CD14-positive monocyte (primary cell): Measurements from ENCODE around the gene UBASH3B. TPM values are rescaled to one million over a fixed set of nuclear protein-coding genes. Genes with fewer than 3 reads are reported as not detected.

Source experiments
- DNase-seq, 3 donors: peaks; one replicate each; pipeline ENCODE4 v3.0.0-alpha.2; 2011 to 2022
- H2AFZ ChIP-seq: 2 replicates; pipeline ENCODE4 v1.6.0; 2012; ENCODE audit warnings: mild to moderate bottlenecking, low read depth, low read length, inconsistent platforms; ENCODE audit not compliant: insufficient read depth, poor library complexity, severe bottlenecking
- H3K27ac ChIP-seq, 2 donors: 1 replicate in 1 of 2; 2 replicates in 1 of 2; pipeline ENCODE4 v1.5.1; 2012 to 2013; ENCODE audit warnings: low read length in 2 of 2, control low read depth in 1 of 2, inconsistent platforms in 1 of 2, low read depth in 1 of 2, mild to moderate bottlenecking in 1 of 2
- H3K27me3 ChIP-seq, 2 donors: one replicate each; pipeline versions ENCODE4 v1.6.0 to v1.6.1; 2011 to 2013; ENCODE audit warnings: low read length in 2 of 2; ENCODE audit not compliant: control insufficient read depth in 2 of 2, insufficient read depth in 2 of 2
- H3K36me3 ChIP-seq, 2 donors: replicated peaks in 1 of 2; 1 replicate in 1 of 2; 2 replicates in 1 of 2; pipeline versions ENCODE4 v1.5.1 to v1.6.1; 2012 to 2013; ENCODE audit warnings: low read length in 2 of 2, control low read depth in 1 of 2, inconsistent platforms in 1 of 2, mild to moderate bottlenecking in 1 of 2; ENCODE audit not compliant: insufficient read depth in 2 of 2, control insufficient read depth in 1 of 2
- H3K4me1 ChIP-seq, 2 donors: 1 replicate in 1 of 2; 2 replicates in 1 of 2; pipeline versions ENCODE4 v1.5.1 to v1.6.1; 2012 to 2013; ENCODE audit warnings: low read length in 2 of 2, control low read depth in 1 of 2, inconsistent platforms in 1 of 2, mild to moderate bottlenecking in 1 of 2, moderate library complexity in 1 of 2; ENCODE audit not compliant: insufficient read depth in 2 of 2, control insufficient read depth in 1 of 2
- H3K4me2 ChIP-seq: replicated peaks from 2 replicates; pipeline ENCODE3; 2012; ENCODE audit warnings: low read length, moderate library complexity, mild to moderate bottlenecking; ENCODE audit not compliant: poor library complexity, severe bottlenecking; ENCODE audit errors: extremely low read depth
- H3K4me3 ChIP-seq, 3 experiments: fragments of 200-600 bp in 1 of 3; sonication (generic) in 1 of 3; replicated peaks in 1 of 3; 1 replicate in 2 of 3; 2 replicates in 1 of 3; pipeline ENCODE4 v1.5.1; 2011 to 2013; ENCODE audit warnings: low read length in 3 of 3, mild to moderate bottlenecking in 3 of 3, control low read depth in 2 of 3, low read depth in 2 of 3, inconsistent platforms in 1 of 3, moderate library complexity in 1 of 3
- H3K79me2 ChIP-seq: 2 replicates; pipeline ENCODE4 v1.6.0; 2012; ENCODE audit warnings: mild to moderate bottlenecking, control low read depth, inconsistent platforms, low read length, moderate library complexity; ENCODE audit not compliant: insufficient read depth
- H3K9ac ChIP-seq: 2 replicates; pipeline ENCODE4 v1.6.0; 2017; ENCODE audit warnings: low read length, mild to moderate bottlenecking; ENCODE audit not compliant: insufficient read depth, poor library complexity, severe bottlenecking
- H3K9me3 ChIP-seq, 2 donors: replicated peaks in 1 of 2; 1 replicate in 1 of 2; 2 replicates in 1 of 2; pipeline versions ENCODE4 v1.5.1 to v1.6.1; 2012 to 2013; ENCODE audit warnings: low read length in 2 of 2, control low read depth in 1 of 2; ENCODE audit not compliant: control insufficient read depth in 1 of 2, insufficient read depth in 1 of 2
- H4K20me1 ChIP-seq: 2 replicates; pipeline ENCODE4 v1.6.0; 2012; ENCODE audit warnings: mild to moderate bottlenecking, low read length, control low read depth, moderate library complexity; ENCODE audit not compliant: insufficient read depth
- H3K27ac Mint-ChIP-seq, 7 donors: one replicate each; pipeline ENCODE4 v1.8.0; 2020; ENCODE audit warnings: mild to moderate bottlenecking in 7 of 7, mixed read lengths in 7 of 7, moderate library complexity in 6 of 7, inconsistent platforms in 2 of 7
- H3K27me3 Mint-ChIP-seq, 3 donors: one replicate each; pipeline ENCODE4 v1.8.0; 2021 to 2022; ENCODE audit warnings: low read depth in 3 of 3, mild to moderate bottlenecking in 3 of 3, mixed read lengths in 3 of 3, moderate library complexity in 3 of 3, inconsistent platforms in 1 of 3
- H3K36me3 Mint-ChIP-seq, 2 donors: one replicate each; pipeline ENCODE4 v1.8.0; 2020; ENCODE audit warnings: mixed read lengths in 2 of 2, inconsistent platforms in 1 of 2, mild to moderate bottlenecking in 1 of 2
- H3K4me1 Mint-ChIP-seq: one replicate; pipeline ENCODE4 v1.8.0; 2020; ENCODE audit warnings: mild to moderate bottlenecking, mixed read lengths
- H3K4me3 Mint-ChIP-seq, 2 donors: one replicate each; pipeline ENCODE4 v1.8.0; 2020; ENCODE audit warnings: mild to moderate bottlenecking in 2 of 2, mixed read lengths in 2 of 2, moderate library complexity in 1 of 2
- H3K9me3 Mint-ChIP-seq, 7 donors: one replicate each; pipeline ENCODE4 v1.8.0; 2020 to 2022; ENCODE audit warnings: mixed read lengths in 7 of 7, mild to moderate bottlenecking in 6 of 7, moderate library complexity in 6 of 7, inconsistent platforms in 2 of 7
- CTCF ChIP-seq: fragments of 200-600 bp; IDR thresholded peaks from one replicate; pipeline ENCODE4 v1.8.0; 2022; ENCODE audit warnings: antibody characterized with exemption, mild to moderate bottlenecking
- WGBS: methylation state at CpG from one replicate; pipeline ENCODE4 v1.1.5; 2013; ENCODE audit warnings: missing lambda C conversion rate; ENCODE audit not compliant: insufficient coverage; 5-methylcytosine and 5-hydroxymethylcytosine counted together
- intact Hi-C, 2 donors: fragments of 100-400 bp; cut with micrococcal nuclease; formaldehyde crosslinking; loops; one replicate each; pipeline versions ENCODE4 v1.15.0 to v1.15.1; 2023
- polyA plus RNA-seq, 3 donors: library from polyadenylated mRNA; depleted of rRNA in 1 of 3; unstranded in 2 of 3; stranded (reverse) in 1 of 3; fragments of 300-500 nt in 2 of 3; fragments of >200 nt in 1 of 3; fragmentation: Illumina TruSeq in 2 of 3; gene quantifications; 1 replicate in 2 of 3; 2 replicates in 1 of 3; pipeline ENCODE4 v1.2.3, GENCODE V29; 2012 to 2021

UBASH3B gene
- polyA plus RNA-seq, 3 donors = 3.3 to 13.5 (median 7.1) TPM

DNA sequence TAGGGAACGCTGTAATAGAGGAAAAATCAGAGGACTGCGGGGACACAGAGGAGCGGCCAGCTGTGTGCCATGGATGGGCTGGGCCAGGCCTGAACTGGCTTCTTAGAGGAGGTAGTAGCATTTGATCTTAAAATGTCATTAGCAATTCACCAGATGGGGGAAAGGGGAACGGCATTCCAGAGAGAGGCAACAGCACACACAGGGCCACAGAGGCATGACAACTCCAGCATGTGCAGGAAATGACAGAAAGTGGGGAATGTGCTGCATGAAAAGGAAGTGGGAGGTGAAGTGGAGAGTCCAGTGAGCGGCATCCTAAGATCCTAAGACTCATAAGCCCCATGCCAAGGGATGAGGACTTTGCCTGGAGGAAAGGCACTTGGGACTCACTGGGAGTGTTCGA, 69.0 kb downstream of the UBASH3B start:
- H3K36me3 ChIP-seq = no peaks in the 10 kb centered on the region
- H3K4me2 ChIP-seq = no peak overlapping the region
- DNase-seq = no peak
- intact Hi-C loops = no loop called here
- H3K9me3 ChIP-seq = no peaks in the 10 kb centered on the region
- no peak for TF ChIP-seq CTCF
- no peak overlapping the region for H3K4me3 ChIP-seq
- no peak overlapping the region for H3K27ac ChIP-seq
- 59% methylated on average over 5 of the region's 6 CpGs for WGBS
- H3K27ac Mint-ChIP-seq = peak overlapping the region in 1 of 7 donors; percentile 15
- H4K20me1 ChIP-seq = no peaks in the 10 kb centered on the region
- peaks cover 82% of the 10 kb centered on the region for H3K79me2 ChIP-seq
- no peaks in the 10 kb centered on the region for H3K9me3 Mint-ChIP-seq
- peaks cover 48% of the 10 kb centered on the region for H3K4me1 Mint-ChIP-seq
- peaks cover 18% of the 10 kb centered on the region in 2 donors for H3K4me1 ChIP-seq
- H3K36me3 Mint-ChIP-seq = peaks cover 19 to 23% of the 10 kb centered on the region in 2 donors
- no peak overlapping the region for H3K9ac ChIP-seq
- H3K27me3 Mint-ChIP-seq = peaks cover 1 to 3% (median 2%) of the 10 kb centered on the region in 3 donors
- no peak overlapping the region for H2AFZ ChIP-seq
- H3K27me3 ChIP-seq = no peaks in the 10 kb centered on the region
- H3K4me3 Mint-ChIP-seq = no peak overlapping the region

DNA sequence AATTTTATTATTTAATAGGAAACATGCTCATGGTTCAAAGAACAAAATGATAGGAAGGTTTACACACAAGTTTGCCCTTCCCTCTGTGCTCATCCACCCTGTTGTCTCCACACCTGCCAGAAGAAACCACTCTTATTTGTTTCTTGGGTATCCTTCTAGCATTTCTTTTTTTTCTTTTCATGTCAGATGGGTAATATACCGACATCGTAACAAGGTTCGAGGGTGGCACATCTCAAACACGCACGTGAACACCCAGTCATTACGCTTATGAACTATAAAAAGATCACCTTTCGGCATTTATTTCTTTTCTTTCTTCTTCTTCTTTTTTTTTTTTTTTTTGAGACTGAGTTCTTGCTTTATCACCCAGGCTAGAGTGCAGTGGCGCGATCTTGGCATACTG, 70.5 kb downstream of the UBASH3B start:
- Mint-ChIP-seq H3K27ac (peak overlapping the region in 1 of 7 donors; percentile 65), H3K27me3 (peaks cover 0 to 3% (median 1%) of the 10 kb centered on the region in 3 donors), H3K4me3 (no peak overlapping the region), H3K4me1 (peaks cover 48% of the 10 kb centered on the region), H3K9me3 (no peaks in the 10 kb centered on the region), H3K36me3 (peaks cover 10 to 15% of the 10 kb centered on the region in 2 donors)
- intact Hi-C loops = no loop called here
- H3K27me3 ChIP-seq = no peaks in the 10 kb centered on the region
- no peaks in the 10 kb centered on the region for H4K20me1 ChIP-seq
- no peaks in the 10 kb centered on the region for H3K9me3 ChIP-seq
- no peak overlapping the region for H3K4me2 ChIP-seq
- no peak for TF ChIP-seq CTCF
- no peaks in the 10 kb centered on the region for H3K36me3 ChIP-seq
- no peak overlapping the region for H3K9ac ChIP-seq
- no peak for DNase-seq
- WGBS = 95% methylated on average over 6 of the region's 9 CpGs
- no peak overlapping the region for H3K4me3 ChIP-seq
- peaks cover 71% of the 10 kb centered on the region for H3K79me2 ChIP-seq
- no peak overlapping the region for H3K27ac ChIP-seq
- H3K4me1 ChIP-seq = peaks cover 18% of the 10 kb centered on the region in 2 donors
- no peak overlapping the region for H2AFZ ChIP-seq
